Esophagus squamous epithelium (tissue), 4 donors: ENCODE data around the gene NGB.

Experiments used
- POLR2A ChIP-seq, 4 donors: fragments of 450-650 bp; IDR thresholded peaks; one replicate each; pipeline ENCODE4 v1.6.1; 2017; ENCODE audit warnings: antibody characterized with exemption in 4 of 4, mild to moderate bottlenecking in 4 of 4, moderate library complexity in 3 of 4
- TF ChIP-seq, protein P1 (sequence below), 6 experiments: fragments of 450-650 bp in 4 of 6; fragments of 200-600 bp in 2 of 6; sonication (generic) in 2 of 6; IDR thresholded peaks; one replicate each; pipeline ENCODE4 v1.5.1; 2016 to 2019; ENCODE audit warnings: antibody characterized with exemption in 6 of 6, mild to moderate bottlenecking in 4 of 6, moderate library complexity in 4 of 6

DNA sequence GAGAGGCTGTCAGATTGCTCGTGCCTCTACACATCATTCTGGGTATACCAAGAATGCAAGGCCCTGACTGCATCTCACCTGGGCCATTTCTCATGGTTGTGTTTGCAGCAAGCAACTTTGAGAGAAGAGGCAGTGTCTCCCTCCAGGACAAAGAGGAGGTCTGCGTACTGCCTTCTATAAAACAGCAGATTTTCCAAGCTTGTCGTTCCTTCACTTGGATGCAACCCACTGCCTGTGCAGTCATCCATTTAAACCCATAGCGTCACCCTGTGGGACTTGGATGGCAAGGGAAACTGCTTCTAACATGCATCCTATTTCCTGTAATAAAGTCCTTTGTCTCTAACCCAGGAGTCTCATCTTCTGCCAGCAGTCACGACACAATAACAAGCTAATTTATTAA lies 48.4 kb upstream of the NGB start:
- no peak for TF ChIP-seq POLR2A (IDR thresholded peaks at IDR 0.05)
- TF ChIP-seq, protein P1, sequence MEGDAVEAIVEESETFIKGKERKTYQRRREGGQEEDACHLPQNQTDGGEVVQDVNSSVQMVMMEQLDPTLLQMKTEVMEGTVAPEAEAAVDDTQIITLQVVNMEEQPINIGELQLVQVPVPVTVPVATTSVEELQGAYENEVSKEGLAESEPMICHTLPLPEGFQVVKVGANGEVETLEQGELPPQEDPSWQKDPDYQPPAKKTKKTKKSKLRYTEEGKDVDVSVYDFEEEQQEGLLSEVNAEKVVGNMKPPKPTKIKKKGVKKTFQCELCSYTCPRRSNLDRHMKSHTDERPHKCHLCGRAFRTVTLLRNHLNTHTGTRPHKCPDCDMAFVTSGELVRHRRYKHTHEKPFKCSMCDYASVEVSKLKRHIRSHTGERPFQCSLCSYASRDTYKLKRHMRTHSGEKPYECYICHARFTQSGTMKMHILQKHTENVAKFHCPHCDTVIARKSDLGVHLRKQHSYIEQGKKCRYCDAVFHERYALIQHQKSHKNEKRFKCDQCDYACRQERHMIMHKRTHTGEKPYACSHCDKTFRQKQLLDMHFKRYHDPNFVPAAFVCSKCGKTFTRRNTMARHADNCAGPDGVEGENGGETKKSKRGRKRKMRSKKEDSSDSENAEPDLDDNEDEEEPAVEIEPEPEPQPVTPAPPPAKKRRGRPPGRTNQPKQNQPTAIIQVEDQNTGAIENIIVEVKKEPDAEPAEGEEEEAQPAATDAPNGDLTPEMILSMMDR (IDR thresholded peaks at IDR 0.05): no peak
